Tibial nerve (tissue), 4 donors: Measurements from ENCODE around the gene FBXW5.

Experiments used
- EP300 ChIP-seq, 2 donors: sonication (generic); formaldehyde crosslinking; IDR thresholded peaks; one replicate each; pipeline ENCODE4 v1.6.1; 2017; ENCODE audit warnings: antibody characterized with exemption in 2 of 2, mild to moderate bottlenecking in 1 of 2
- POLR2A ChIP-seq, 2 donors: fragments of 450-650 bp; IDR thresholded peaks; one replicate each; pipeline ENCODE4 v1.6.1; 2017; ENCODE audit warnings: antibody characterized with exemption in 2 of 2, mild to moderate bottlenecking in 2 of 2, moderate library complexity in 2 of 2
- TF ChIP-seq, protein P1 (sequence below), 5 experiments: fragments of 200-600 bp in 3 of 5; fragments of 450-650 bp in 2 of 5; sonication (generic) in 3 of 5; IDR thresholded peaks; one replicate each; pipeline ENCODE4 v1.5.1; 2016 to 2019; ENCODE audit warnings: antibody characterized with exemption in 5 of 5, mild to moderate bottlenecking in 3 of 5, moderate library complexity in 2 of 5

GRCh38 chr9:136988872-136989271, 44.3 kb upstream of the FBXW5 start:
- no peak for TF ChIP-seq POLR2A (IDR thresholded peaks at IDR 0.05)
- TF ChIP-seq, protein P1, sequence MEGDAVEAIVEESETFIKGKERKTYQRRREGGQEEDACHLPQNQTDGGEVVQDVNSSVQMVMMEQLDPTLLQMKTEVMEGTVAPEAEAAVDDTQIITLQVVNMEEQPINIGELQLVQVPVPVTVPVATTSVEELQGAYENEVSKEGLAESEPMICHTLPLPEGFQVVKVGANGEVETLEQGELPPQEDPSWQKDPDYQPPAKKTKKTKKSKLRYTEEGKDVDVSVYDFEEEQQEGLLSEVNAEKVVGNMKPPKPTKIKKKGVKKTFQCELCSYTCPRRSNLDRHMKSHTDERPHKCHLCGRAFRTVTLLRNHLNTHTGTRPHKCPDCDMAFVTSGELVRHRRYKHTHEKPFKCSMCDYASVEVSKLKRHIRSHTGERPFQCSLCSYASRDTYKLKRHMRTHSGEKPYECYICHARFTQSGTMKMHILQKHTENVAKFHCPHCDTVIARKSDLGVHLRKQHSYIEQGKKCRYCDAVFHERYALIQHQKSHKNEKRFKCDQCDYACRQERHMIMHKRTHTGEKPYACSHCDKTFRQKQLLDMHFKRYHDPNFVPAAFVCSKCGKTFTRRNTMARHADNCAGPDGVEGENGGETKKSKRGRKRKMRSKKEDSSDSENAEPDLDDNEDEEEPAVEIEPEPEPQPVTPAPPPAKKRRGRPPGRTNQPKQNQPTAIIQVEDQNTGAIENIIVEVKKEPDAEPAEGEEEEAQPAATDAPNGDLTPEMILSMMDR (IDR thresholded peaks at IDR 0.05) = no peak
- TF ChIP-seq EP300 (IDR thresholded peaks at IDR 0.05) = no peak
